Loucy (cell line): ENCODE data around the gene FTCD.

Source experiments
- EZH2phosphoT487 ChIP-seq: fragments of 200-600 bp; IDR thresholded peaks from 2 replicates; pipeline ENCODE4 v1.6.1; 2018; ENCODE audit warnings: antibody characterized with exemption, mild to moderate bottlenecking, moderate library complexity, borderline replicate concordance
- TF ChIP-seq, protein P1 (sequence below): fragments of 200-600 bp; sonication (generic); conservative IDR thresholded peaks from 2 replicates; pipeline ENCODE4 v1.5.1; 2014; ENCODE audit warnings: mild to moderate bottlenecking, antibody characterized with exemption, low read length

- TF ChIP-seq, protein P1, sequence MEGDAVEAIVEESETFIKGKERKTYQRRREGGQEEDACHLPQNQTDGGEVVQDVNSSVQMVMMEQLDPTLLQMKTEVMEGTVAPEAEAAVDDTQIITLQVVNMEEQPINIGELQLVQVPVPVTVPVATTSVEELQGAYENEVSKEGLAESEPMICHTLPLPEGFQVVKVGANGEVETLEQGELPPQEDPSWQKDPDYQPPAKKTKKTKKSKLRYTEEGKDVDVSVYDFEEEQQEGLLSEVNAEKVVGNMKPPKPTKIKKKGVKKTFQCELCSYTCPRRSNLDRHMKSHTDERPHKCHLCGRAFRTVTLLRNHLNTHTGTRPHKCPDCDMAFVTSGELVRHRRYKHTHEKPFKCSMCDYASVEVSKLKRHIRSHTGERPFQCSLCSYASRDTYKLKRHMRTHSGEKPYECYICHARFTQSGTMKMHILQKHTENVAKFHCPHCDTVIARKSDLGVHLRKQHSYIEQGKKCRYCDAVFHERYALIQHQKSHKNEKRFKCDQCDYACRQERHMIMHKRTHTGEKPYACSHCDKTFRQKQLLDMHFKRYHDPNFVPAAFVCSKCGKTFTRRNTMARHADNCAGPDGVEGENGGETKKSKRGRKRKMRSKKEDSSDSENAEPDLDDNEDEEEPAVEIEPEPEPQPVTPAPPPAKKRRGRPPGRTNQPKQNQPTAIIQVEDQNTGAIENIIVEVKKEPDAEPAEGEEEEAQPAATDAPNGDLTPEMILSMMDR, result no peak
- TF ChIP-seq EZH2phosphoT487, result no peak
Measured at GRCh38 chr21:46183910-46184624, 28.7 kb upstream of the FTCD start, which contains the start of gene SPATC1L.
